Activated naive CD4-positive, alpha-beta T cell treated with anti-CD3 and anti-CD28 coated beads for 36 hours (primary cell): Measurements from ENCODE around the gene SEZ6. TPM values are rescaled to one million over a fixed set of nuclear protein-coding genes. Genes with fewer than 3 reads are reported as not detected.
A peak's percentile ranks its signal among the peaks of the same experiment; 100 is the strongest.

Experiments used
- CTCF ChIA-PET: fragments of 350-600 bp; sonication (Branson Sonifier 250); formaldehyde crosslinking; loops from one replicate; lab custom pipeline; 2021; ENCODE audit warnings: antibody characterized with exemption; lab: Charles Lee
- DNase-seq: peaks from one replicate; pipeline ENCODE4 v3.0.0-alpha.2; 2020
- H3K27ac Mint-ChIP-seq: one replicate; pipeline ENCODE4 v1.8.0; 2021; ENCODE audit warnings: mild to moderate bottlenecking, mixed read lengths
- H3K27me3 Mint-ChIP-seq: one replicate; pipeline ENCODE4 v1.8.0; 2021; ENCODE audit warnings: low read depth, mixed read lengths
- H3K36me3 Mint-ChIP-seq: one replicate; pipeline ENCODE4 v1.8.0; 2021; ENCODE audit warnings: low read depth, mixed read lengths
- H3K4me1 Mint-ChIP-seq: one replicate; pipeline ENCODE4 v1.8.0; 2021; ENCODE audit warnings: low read depth, mixed read lengths
- H3K4me3 Mint-ChIP-seq: one replicate; pipeline ENCODE4 v1.8.0; 2021; ENCODE audit warnings: mild to moderate bottlenecking, moderate library complexity, mixed read lengths
- H3K9me3 Mint-ChIP-seq: one replicate; pipeline ENCODE4 v1.8.0; 2021; ENCODE audit warnings: mixed read lengths
- intact Hi-C: fragments of 100-400 bp; cut with micrococcal nuclease; formaldehyde crosslinking; loops from one replicate; pipeline ENCODE4 v1.15.1; 2023
- total RNA-seq, 2 experiments: library from RNA; stranded (reverse); gene quantifications; one replicate each; pipeline ENCODE4 v1.2.3, GENCODE V29; 2021

Gene SEZ6
- total RNA-seq, 2 experiments from 2014 or later, result not detected

- Mint-ChIP-seq H3K9me3 (peaks cover 2% of the 10 kb centered on the region), H3K4me3 (no peak overlapping the region), H3K4me1 (peaks cover 22% of the 10 kb centered on the region), H3K27ac (peak overlapping the region; percentile 96), H3K27me3 (no peaks in the 10 kb centered on the region), H3K36me3 (no peaks in the 10 kb centered on the region)
- CTCF ChIA-PET, result interaction anchor here (0.6 to 2.0 kb wide), 4 partner anchors 17 to 149 kb away, joined by 3 to 7 read pairs (median 6); no protein-coding TSS in a partner anchor
- DNase-seq, result peak; percentile 82
- intact Hi-C loops, result loop anchor here (1.0 to 5.0 kb wide), 5 partner anchors 30 to 254 kb away; partner anchors contain the start of gene NEK8
These were observed 23.6 kb downstream of the SEZ6 start for GRCh38 chr17:28982131-28982793.

GRCh38 chr17:28978356-28978964 is 27.4 kb downstream of the SEZ6 start:
- peaks cover 2% of the 10 kb centered on the region for H3K9me3 Mint-ChIP-seq
- no peaks in the 10 kb centered on the region for H3K27me3 Mint-ChIP-seq
- no peak overlapping the region for H3K27ac Mint-ChIP-seq
- DNase-seq, result no peak
- no peak overlapping the region for H3K4me3 Mint-ChIP-seq
- no peaks in the 10 kb centered on the region for H3K36me3 Mint-ChIP-seq
- CTCF ChIA-PET, result interaction anchor here (1.7 kb wide), 1 partner anchor 139 kb away, joined by 5 read pairs; no protein-coding TSS in a partner anchor
- intact Hi-C loops, result no loop called here
- H3K4me1 Mint-ChIP-seq, result peaks cover 17% of the 10 kb centered on the region

- H3K4me1 Mint-ChIP-seq, result peaks cover 11% of the 10 kb centered on the region
- no peak overlapping the region for H3K4me3 Mint-ChIP-seq
- H3K9me3 Mint-ChIP-seq, result peaks cover 2% of the 10 kb centered on the region
- CTCF ChIA-PET, result interaction anchor here (1.7 kb wide), 1 partner anchor 139 kb away, joined by 5 read pairs; no protein-coding TSS in a partner anchor
- H3K27me3 Mint-ChIP-seq, result no peaks in the 10 kb centered on the region
- H3K27ac Mint-ChIP-seq, result no peak overlapping the region
- intact Hi-C loops, result no loop called here
- no peak for DNase-seq
- H3K36me3 Mint-ChIP-seq, result no peaks in the 10 kb centered on the region
These were observed 28.0 kb downstream of the SEZ6 start for GRCh38 chr17:28977659-28978355.

GRCh38 chr17:28975646-28976045 is 30.2 kb downstream of the SEZ6 start:
- no peak overlapping the region for H3K27ac Mint-ChIP-seq
- no peak for DNase-seq
- intact Hi-C loops, result no loop called here
- H3K4me1 Mint-ChIP-seq, result no peaks in the 10 kb centered on the region
- H3K36me3 Mint-ChIP-seq, result no peaks in the 10 kb centered on the region
- no peak overlapping the region for H3K4me3 Mint-ChIP-seq
- H3K9me3 Mint-ChIP-seq, result no peaks in the 10 kb centered on the region
- H3K27me3 Mint-ChIP-seq, result no peaks in the 10 kb centered on the region
- CTCF ChIA-PET, result no interaction called here

GRCh38 chr17:28975031-28975430 is 30.8 kb downstream of the SEZ6 start:
- H3K36me3 Mint-ChIP-seq, result no peaks in the 10 kb centered on the region
- no peak overlapping the region for H3K4me3 Mint-ChIP-seq
- CTCF ChIA-PET, result no interaction called here
- intact Hi-C loops, result no loop called here
- H3K27ac Mint-ChIP-seq, result no peak overlapping the region
- no peak for DNase-seq
- no peaks in the 10 kb centered on the region for H3K9me3 Mint-ChIP-seq
- H3K4me1 Mint-ChIP-seq, result no peaks in the 10 kb centered on the region
- no peaks in the 10 kb centered on the region for H3K27me3 Mint-ChIP-seq

GRCh38 chr17:28974451-28974850 is 31.4 kb downstream of the SEZ6 start:
- no peaks in the 10 kb centered on the region for H3K27me3 Mint-ChIP-seq

GRCh38 chr17:28973425-28973824 is 32.4 kb downstream of the SEZ6 start:
- Mint-ChIP-seq H3K36me3 (no peaks in the 10 kb centered on the region), H3K27me3 (no peaks in the 10 kb centered on the region), H3K27ac (no peak overlapping the region), H3K9me3 (no peaks in the 10 kb centered on the region), H3K4me1 (no peaks in the 10 kb centered on the region), H3K4me3 (no peak overlapping the region)
- intact Hi-C loops, result no loop called here
- CTCF ChIA-PET, result interaction anchor here (0.6 to 1.7 kb wide), 5 partner anchors 9 to 210 kb away, joined by 3 to 10 read pairs (median 4); no protein-coding TSS in a partner anchor
- DNase-seq, result no peak

More at GRCh38 chr17:28974451-28974850, 31.4 kb downstream of the SEZ6 start:
- CTCF ChIA-PET, result interaction anchor here (1.7 kb wide), 1 partner anchor 142 kb away, joined by 10 read pairs; no protein-coding TSS in a partner anchor
- H3K36me3 Mint-ChIP-seq, result no peaks in the 10 kb centered on the region
- no peak overlapping the region for H3K27ac Mint-ChIP-seq
- no peak overlapping the region for H3K4me3 Mint-ChIP-seq
- no peaks in the 10 kb centered on the region for H3K4me1 Mint-ChIP-seq
- H3K9me3 Mint-ChIP-seq, result no peaks in the 10 kb centered on the region
- intact Hi-C loops, result no loop called here
- no peak for DNase-seq

- H3K36me3 Mint-ChIP-seq, result no peaks in the 10 kb centered on the region
- H3K27ac Mint-ChIP-seq, result no peak overlapping the region
- DNase-seq, result no peak
- H3K9me3 Mint-ChIP-seq, result no peaks in the 10 kb centered on the region
- H3K27me3 Mint-ChIP-seq, result no peaks in the 10 kb centered on the region
- CTCF ChIA-PET, result interaction anchor here (0.7 to 1.0 kb wide), 2 partner anchors 19 to 145 kb away, joined by 3 read pairs; no protein-coding TSS in a partner anchor
- intact Hi-C loops, result no loop called here
- no peaks in the 10 kb centered on the region for H3K4me1 Mint-ChIP-seq
- H3K4me3 Mint-ChIP-seq, result no peak overlapping the region
These were observed 33.4 kb downstream of the SEZ6 start for GRCh38 chr17:28972437-28972836.

GRCh38 chr17:28970879-28971278 is 35.0 kb downstream of the SEZ6 start:
- Mint-ChIP-seq H3K36me3 (no peaks in the 10 kb centered on the region), H3K4me1 (no peaks in the 10 kb centered on the region), H3K9me3 (no peaks in the 10 kb centered on the region), H3K27me3 (no peaks in the 10 kb centered on the region), H3K4me3 (no peak overlapping the region), H3K27ac (no peak overlapping the region)
- intact Hi-C loops, result no loop called here
- DNase-seq, result no peak
- CTCF ChIA-PET, result interaction anchor here (4.5 kb wide), 1 partner anchor 143 kb away, joined by 47 read pairs; no protein-coding TSS in a partner anchor

GRCh38 chr17:28969706-28970393 is 36.0 kb downstream of the SEZ6 start:
- no peak for DNase-seq
- no peaks in the 10 kb centered on the region for H3K27me3 Mint-ChIP-seq
- no peak overlapping the region for H3K27ac Mint-ChIP-seq
- H3K9me3 Mint-ChIP-seq, result no peaks in the 10 kb centered on the region
- CTCF ChIA-PET, result interaction anchor here (0.6 to 4.5 kb wide), 3 partner anchors 144 to 251 kb away, joined by 4 to 47 read pairs (median 4); no protein-coding TSS in a partner anchor
- no peaks in the 10 kb centered on the region for H3K36me3 Mint-ChIP-seq
- H3K4me3 Mint-ChIP-seq, result no peak overlapping the region
- no peaks in the 10 kb centered on the region for H3K4me1 Mint-ChIP-seq
- intact Hi-C loops, result no loop called here

GRCh38 chr17:28968914-28969295 is 36.9 kb downstream of the SEZ6 start:
- Mint-ChIP-seq H3K27ac (no peak overlapping the region), H3K4me3 (no peak overlapping the region), H3K36me3 (no peaks in the 10 kb centered on the region), H3K27me3 (peaks cover under 1% of the 10 kb centered on the region), H3K4me1 (no peaks in the 10 kb centered on the region), H3K9me3 (no peaks in the 10 kb centered on the region)
- intact Hi-C loops, result no loop called here
- DNase-seq, result no peak
- CTCF ChIA-PET, result interaction anchor here (1.0 to 4.5 kb wide), 3 partner anchors 16 to 145 kb away, joined by 3 to 47 read pairs (median 5); no protein-coding TSS in a partner anchor
